WTC11 (cell line): ENCODE measurements around the gene TRAPPC14. TPM values are rescaled to one million over a fixed set of nuclear protein-coding genes. Genes with fewer than 3 reads are reported as not detected.
A peak's percentile ranks its signal among the peaks of the same experiment; 100 is the strongest.

ENCODE experiments used
- AFF4 ChIP-seq: sonication (generic); formaldehyde crosslinking; IDR thresholded peaks from 2 replicates; pipeline ENCODE4 v1.8.1; 2023; ENCODE audit warnings: mild to moderate bottlenecking, missing genetic modification reagents, borderline replicate concordance
- ARID4B ChIP-seq: sonication (generic); formaldehyde crosslinking; IDR thresholded peaks from 2 replicates; pipeline ENCODE4 v1.8.0; 2023; ENCODE audit warnings: missing genetic modification reagents, mild to moderate bottlenecking, borderline replicate concordance
- ATF1 ChIP-seq: sonication (generic); formaldehyde crosslinking; IDR thresholded peaks from 2 replicates; pipeline ENCODE4 v1.8.1; 2023; ENCODE audit warnings: mild to moderate bottlenecking, moderate library complexity, missing genetic modification reagents
- ATF2 ChIP-seq: sonication (generic); formaldehyde crosslinking; IDR thresholded peaks from 2 replicates; pipeline ENCODE4 v1.8.1; 2022; ENCODE audit warnings: low read depth, missing genetic modification reagents, borderline replicate concordance
- CREM ChIP-seq: sonication (generic); formaldehyde crosslinking; IDR thresholded peaks from 2 replicates; pipeline ENCODE4 v1.8.1; 2022; ENCODE audit warnings: mild to moderate bottlenecking, missing genetic modification reagents, moderate library complexity
- EMX1 ChIP-seq: fragments of 250-450 bp; sonication (Bioruptor Pico); IDR thresholded peaks from 2 replicates; pipeline ENCODE4 v1.8.0; 2021; ENCODE audit warnings: mild to moderate bottlenecking
- ETV6 ChIP-seq: sonication (generic); formaldehyde crosslinking; IDR thresholded peaks from 2 replicates; pipeline ENCODE4 v1.8.1; 2022; ENCODE audit warnings: mild to moderate bottlenecking, missing genetic modification reagents
- FOXK1 ChIP-seq: sonication (generic); formaldehyde crosslinking; IDR thresholded peaks from 2 replicates; pipeline ENCODE4 v1.8.0; 2022; ENCODE audit warnings: mild to moderate bottlenecking, moderate library complexity, missing genetic modification reagents
- HMGXB4 ChIP-seq: sonication (generic); formaldehyde crosslinking; IDR thresholded peaks from 2 replicates; pipeline ENCODE4 v1.8.1; 2023; ENCODE audit warnings: mild to moderate bottlenecking, moderate library complexity, missing genetic modification reagents
- IRF1 ChIP-seq: sonication (generic); formaldehyde crosslinking; IDR thresholded peaks from 2 replicates; pipeline ENCODE4 v1.8.0; 2023; ENCODE audit warnings: missing genetic modification reagents
- MYBL2 ChIP-seq: sonication (generic); formaldehyde crosslinking; IDR thresholded peaks from 2 replicates; pipeline ENCODE4 v1.8.1; 2023; ENCODE audit warnings: mild to moderate bottlenecking, moderate library complexity, missing genetic modification reagents
- NFYB ChIP-seq: sonication (generic); formaldehyde crosslinking; conservative IDR thresholded peaks from 2 replicates; pipeline ENCODE4 v1.8.0; 2022; ENCODE audit warnings: low read depth, missing genetic modification reagents
- NR2C2 ChIP-seq: sonication (generic); formaldehyde crosslinking; IDR thresholded peaks from 2 replicates; pipeline ENCODE4 v1.8.0; 2022; ENCODE audit warnings: mild to moderate bottlenecking, missing genetic modification reagents
- NR3C1 ChIP-seq: sonication (generic); formaldehyde crosslinking; conservative IDR thresholded peaks from 2 replicates; pipeline ENCODE4 v1.8.1; 2023; ENCODE audit warnings: low read depth, mild to moderate bottlenecking, missing genetic modification reagents
- SOX15 ChIP-seq: fragments of 250-450 bp; sonication (Bioruptor Pico); IDR thresholded peaks from 2 replicates; pipeline ENCODE4 v1.9.0; 2021; ENCODE audit warnings: mild to moderate bottlenecking
- SP1 ChIP-seq: sonication (generic); formaldehyde crosslinking; conservative IDR thresholded peaks from 2 replicates; pipeline ENCODE4 v1.8.1; 2022; ENCODE audit warnings: missing genetic modification reagents
- STAT6 ChIP-seq: sonication (generic); formaldehyde crosslinking; conservative IDR thresholded peaks from 2 replicates; pipeline ENCODE4 v1.8.1; 2023; ENCODE audit warnings: mild to moderate bottlenecking, low read depth, missing genetic modification reagents, moderate library complexity
- TEAD4 ChIP-seq: sonication (generic); formaldehyde crosslinking; IDR thresholded peaks from 2 replicates; pipeline ENCODE4 v1.8.0; 2022; ENCODE audit warnings: mild to moderate bottlenecking, missing genetic modification reagents
- ZNF121 ChIP-seq: sonication (generic); formaldehyde crosslinking; IDR thresholded peaks from 2 replicates; pipeline ENCODE4 v1.8.0; 2023; ENCODE audit warnings: missing genetic modification reagents
- ZNF138 ChIP-seq: sonication (generic); formaldehyde crosslinking; conservative IDR thresholded peaks from 2 replicates; pipeline ENCODE4 v1.8.1; 2022; ENCODE audit warnings: mild to moderate bottlenecking, moderate library complexity, missing genetic modification reagents
- ZNF263 ChIP-seq: sonication (generic); formaldehyde crosslinking; IDR thresholded peaks from 2 replicates; pipeline ENCODE4 v1.8.1; 2022; ENCODE audit warnings: low read depth, mild to moderate bottlenecking, moderate library complexity, missing genetic modification reagents
- ZNF416 ChIP-seq: fragments of 250-450 bp; sonication (Bioruptor Pico); IDR thresholded peaks from 2 replicates; pipeline ENCODE4 v1.9.0; 2021; ENCODE audit warnings: mild to moderate bottlenecking, inconsistent platforms
- ZNF423 ChIP-seq: fragments of 250-450 bp; sonication (Bioruptor Pico); IDR thresholded peaks from 2 replicates; pipeline ENCODE4 v2.1.2; 2022; ENCODE audit warnings: mild to moderate bottlenecking, moderate library complexity
- total RNA-seq: library from RNA; stranded (reverse); gene quantifications from 3 replicates; pipeline ENCODE4 v1.2.3, GENCODE V29; 2021

Gene TRAPPC14
- total RNA-seq, 1 experiment from 2014 or later: 28.0 TPM

- TF ChIP-seq TEAD4 (CRISPR knock-in tag): no peak
- peak; percentile 12; the same call in 1 of the 2 replicates for TF ChIP-seq FOXK1 (CRISPR knock-in tag)
- TF ChIP-seq ATF2 (CRISPR knock-in tag): no peak
- TF ChIP-seq NR2C2: no peak
- TF ChIP-seq CREM (CRISPR knock-in tag): peak; percentile 61; the same call in 1 of the 2 replicates
- no peak for TF ChIP-seq SOX15 (CRISPR knock-in tag)
- TF ChIP-seq ARID4B (CRISPR knock-in tag): peak; percentile 49; the same call in 1 of the 2 replicates
- TF ChIP-seq AFF4 (CRISPR knock-in tag): 0 out of 2 replicates have a peak, but pooled peaks have one; percentile 18
- TF ChIP-seq ETV6 (CRISPR knock-in tag): peak; percentile 60; the same call in 1 of the 2 replicates
- TF ChIP-seq ATF1 (CRISPR knock-in tag): no peak; the same call in 1 of the 2 replicates
- TF ChIP-seq IRF1 (CRISPR knock-in tag): 0 out of 2 replicates have a peak, but pooled peaks have one; percentile 2
- no peak for TF ChIP-seq ZNF416 (CRISPR knock-in tag)
- TF ChIP-seq EMX1 (CRISPR knock-in tag): no peak
- TF ChIP-seq STAT6 (CRISPR knock-in tag): no peak
- TF ChIP-seq SP1 (CRISPR knock-in tag): peak; percentile 72
- TF ChIP-seq HMGXB4: peak; percentile 92
- no peak for TF ChIP-seq NR3C1
- TF ChIP-seq MYBL2 (CRISPR knock-in tag): no peak
- no peak for TF ChIP-seq ZNF138
- no peak for TF ChIP-seq ZNF423 (CRISPR knock-in tag)
- 0 out of 2 replicates have a peak, but pooled peaks have one; percentile 12 for TF ChIP-seq NFYB
- no peak for TF ChIP-seq ZNF121 (CRISPR knock-in tag)
- no peak for TF ChIP-seq ZNF263
Observed at GRCh38 chr7:100126931-100127865, 31.3 kb downstream of the TRAPPC14 start, which contains the start of gene MBLAC1 (continued).
